ENCODE results near the gene ATP9A.
"Not testable (repeated sequence)": the region's sequence is repeated elsewhere in the genome, so short reads cannot be mapped to it uniquely, and the experiment has no call there.

The ATP9A gene

DNA sequence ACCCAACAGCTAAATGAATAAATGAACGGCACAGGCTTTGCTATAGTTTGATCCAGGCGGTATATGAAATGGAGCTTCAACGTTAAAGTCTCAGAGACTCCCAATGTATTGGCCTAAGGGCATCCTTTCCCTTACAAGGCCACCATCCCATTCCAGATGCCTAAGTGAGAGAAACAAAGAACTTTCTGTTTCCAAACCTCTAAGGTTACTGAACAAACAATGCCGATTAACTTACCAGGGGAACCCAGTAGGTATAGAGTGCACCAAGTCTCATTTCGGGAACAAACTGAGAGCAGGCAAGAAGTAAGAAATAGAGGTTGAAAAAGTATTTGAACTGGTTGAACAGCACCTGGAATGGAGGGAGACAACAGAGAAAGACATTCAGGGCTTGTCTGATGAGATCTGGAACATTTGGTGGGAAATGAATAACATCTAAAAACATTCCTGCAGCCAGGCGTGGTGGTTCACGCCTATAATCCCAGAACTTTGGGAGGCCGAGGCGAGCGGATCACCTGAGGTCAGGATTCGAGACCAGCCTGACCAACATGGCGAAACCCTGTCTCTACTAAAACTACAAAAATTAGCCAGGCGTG lies 42.5 kb downstream of the ATP9A start:
- DNase-seq = no peak

DNA sequence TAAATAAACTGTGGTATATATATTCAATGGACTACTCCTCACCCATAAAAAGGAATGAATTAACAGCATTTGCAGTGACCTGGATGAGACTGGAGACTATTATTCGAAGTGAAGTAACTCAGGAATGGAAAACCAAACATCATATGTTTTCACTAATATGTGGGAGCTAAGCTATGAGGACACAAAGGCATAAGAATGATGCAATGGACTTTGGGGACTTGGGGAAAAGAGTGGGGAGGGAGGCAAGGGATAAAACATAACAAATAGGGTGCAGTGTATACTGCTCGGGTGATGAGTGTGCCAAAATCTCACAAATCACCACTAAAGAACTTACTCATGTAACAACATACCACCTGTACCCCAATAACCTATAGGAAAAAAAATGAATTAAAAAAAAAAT lies 45.2 kb downstream of the ATP9A start:
- not testable (repeated sequence) for DNase-seq

DNA sequence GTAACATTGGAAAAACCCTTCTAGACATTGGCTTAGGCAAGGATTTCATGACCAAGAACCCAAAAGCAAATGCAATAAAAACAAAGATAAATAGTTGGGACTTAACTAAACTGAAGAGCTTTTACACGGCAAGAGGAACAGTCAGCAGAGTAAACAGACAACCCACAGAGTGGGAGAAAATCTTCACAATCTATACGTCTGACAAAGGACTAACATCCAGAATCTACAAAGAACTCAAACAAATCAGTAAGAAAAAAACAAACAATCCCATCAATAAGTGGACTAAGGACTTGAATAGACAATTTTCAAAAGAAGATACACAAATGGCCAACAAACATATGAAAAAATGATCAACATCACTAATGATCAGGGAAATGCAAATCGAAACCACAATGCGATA lies 45.9 kb downstream of the ATP9A start:
- DNase-seq = not testable (repeated sequence)

DNA sequence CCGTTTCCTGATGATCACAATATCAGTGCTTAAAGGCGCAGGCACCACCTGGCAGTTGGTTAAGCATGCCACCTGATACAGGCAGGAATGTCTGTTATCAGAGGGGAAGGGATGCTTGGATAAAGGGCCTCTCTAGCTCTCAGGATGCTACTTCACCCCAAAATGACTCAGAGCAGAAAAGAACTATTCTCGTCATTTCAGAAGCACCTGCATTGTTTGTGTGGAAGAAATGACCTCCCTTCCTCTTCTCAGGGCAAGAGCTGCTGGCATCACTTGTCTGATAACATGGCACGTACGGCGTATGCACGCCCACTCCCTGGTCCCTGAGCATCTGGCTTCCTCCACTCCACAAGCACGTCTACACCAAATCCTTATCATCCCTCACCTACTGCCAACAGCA lies 47.3 kb downstream of the ATP9A start:
- no peak for DNase-seq

DNA sequence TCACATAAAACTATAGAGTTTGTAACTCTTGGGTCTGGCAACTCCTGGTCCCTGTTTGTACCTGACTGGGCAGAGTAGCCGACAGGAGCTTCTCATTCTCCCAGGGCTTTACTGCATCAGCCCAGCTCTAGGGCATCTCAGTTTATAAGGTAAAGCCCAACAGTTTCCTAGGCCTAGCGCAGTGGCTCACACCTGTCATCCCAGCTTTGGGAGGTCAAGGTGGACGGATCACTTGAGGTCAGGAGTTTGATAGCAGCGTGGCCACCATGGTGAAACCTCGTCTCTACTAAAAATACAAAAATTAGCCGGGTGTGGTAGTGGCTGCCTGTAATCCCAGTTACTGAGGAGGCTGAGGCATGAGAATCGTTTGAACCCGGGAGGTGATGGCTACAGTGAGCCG lies 47.8 kb downstream of the ATP9A start:
- no peak for DNase-seq

DNA sequence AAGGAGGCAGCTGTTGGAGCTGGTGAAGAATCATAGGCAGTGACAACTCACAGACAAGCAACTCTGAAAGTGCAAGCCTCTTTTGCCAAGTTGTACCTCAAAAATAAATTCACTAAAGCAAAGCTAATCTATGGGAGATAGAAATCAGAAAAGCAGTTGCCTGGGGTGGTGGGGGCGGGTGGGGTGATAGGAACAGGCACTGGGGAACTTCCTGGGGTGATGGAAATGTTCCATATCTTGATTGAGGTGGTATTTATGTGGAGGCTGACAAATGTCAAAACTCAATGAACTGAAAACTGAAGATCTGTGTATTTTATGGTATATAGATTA lies 52.4 kb downstream of the ATP9A start:
- DNase-seq = no peak

DNA sequence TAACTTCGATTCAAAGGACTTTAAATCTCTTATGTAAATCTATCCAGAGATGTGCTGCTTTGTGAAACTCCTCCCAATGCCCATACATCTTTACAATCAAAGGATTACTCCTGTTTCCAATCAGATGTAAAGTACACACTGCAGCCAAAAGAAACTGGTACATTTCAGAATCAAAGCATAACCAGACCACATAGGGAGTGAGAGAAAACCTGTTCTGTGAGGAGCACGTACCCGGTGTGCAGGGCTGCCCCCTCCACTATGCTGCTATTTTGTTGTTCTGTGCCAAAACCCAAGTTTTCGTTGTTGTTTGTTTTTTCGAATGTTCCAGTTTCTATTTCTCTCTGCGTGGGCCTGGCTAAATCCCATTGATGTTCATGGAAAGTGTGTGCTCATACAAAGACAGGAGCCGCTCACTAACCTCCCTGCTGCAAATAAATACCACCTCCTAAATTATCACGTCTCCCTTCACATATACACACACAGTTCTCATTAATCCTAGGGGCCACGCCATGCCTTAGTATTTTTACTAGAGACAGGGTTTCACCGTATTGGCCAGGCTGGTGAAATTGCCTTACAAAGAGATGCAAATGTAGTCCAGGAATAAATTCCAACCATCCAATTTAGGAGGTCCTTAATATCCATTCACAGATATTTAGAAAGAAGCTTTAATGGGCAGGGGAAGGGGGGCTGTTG lies 52.9 kb downstream of the ATP9A start:
- DNase-seq = no peak

DNA sequence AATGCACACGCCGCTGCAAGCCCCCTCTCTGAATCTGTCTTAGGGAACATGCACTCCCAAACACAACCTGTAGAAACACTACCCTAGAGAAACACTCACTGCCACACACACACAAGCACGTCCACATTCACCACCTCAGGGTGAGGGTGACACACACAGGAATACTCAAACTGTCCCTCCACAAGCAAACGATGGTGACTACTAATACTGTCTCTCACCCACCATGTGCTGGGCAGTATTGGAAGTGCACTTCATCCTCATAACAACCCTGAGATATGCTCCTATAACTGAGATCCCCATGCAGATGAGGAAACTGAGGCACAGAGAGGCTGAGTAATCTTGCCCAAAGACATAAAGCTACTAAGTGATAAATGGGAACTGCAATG lies 55.0 kb downstream of the ATP9A start:
- no peak for DNase-seq

DNA sequence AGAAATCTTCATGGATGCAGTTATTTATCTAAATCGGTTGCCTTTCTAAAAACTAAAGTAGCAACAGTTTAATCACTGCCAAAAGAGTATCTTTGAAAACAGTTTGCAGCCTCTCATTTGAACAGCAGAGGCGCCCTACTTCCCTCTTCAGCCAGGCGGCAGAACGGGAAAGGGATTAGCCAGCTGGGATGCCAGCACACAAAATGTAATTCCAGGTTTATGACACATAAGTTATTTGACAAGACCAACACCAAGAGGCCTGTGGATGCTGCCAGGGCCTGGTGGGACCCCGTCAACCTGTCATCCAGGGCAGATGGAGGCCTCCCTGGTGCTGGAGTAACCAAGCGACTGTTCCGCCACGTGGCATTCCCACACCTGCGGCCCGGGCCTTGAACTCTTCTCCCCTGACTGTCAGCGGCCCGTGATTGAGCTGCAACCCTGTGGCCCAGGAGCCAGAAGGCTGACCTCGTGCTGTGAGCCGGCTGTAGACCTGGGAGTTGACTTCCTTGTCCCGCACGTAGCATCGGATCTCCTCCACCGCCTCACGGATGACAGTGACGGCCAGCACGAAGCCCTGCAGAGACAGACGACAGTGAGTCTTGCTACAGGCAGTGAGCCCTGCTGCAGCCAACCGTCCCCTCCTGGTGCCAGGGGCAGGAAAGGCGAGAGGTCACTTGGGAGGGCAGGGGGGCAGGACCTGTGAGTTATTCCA lies 55.5 kb downstream of the ATP9A start:
- DNase-seq = no peak

DNA sequence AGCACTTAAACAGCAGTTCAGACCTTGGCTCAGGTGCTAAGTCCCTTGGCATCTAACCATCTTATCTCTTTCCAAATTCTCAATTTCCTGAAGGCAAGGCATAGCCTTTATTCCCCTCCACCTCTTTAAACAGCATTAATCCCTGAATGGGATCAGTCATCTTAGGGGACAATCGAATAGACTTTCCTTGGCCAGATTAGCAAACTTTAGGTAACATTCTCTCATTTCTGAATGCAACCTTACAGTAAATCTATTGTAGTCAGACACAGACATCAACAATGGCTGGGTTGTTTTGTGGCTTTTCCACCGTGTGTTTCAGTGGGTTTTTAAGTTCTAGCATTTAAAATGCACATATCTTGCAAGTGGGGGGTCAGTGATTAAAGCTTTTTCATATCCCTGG lies 56.8 kb downstream of the ATP9A start:
- DNase-seq = no peak

DNA sequence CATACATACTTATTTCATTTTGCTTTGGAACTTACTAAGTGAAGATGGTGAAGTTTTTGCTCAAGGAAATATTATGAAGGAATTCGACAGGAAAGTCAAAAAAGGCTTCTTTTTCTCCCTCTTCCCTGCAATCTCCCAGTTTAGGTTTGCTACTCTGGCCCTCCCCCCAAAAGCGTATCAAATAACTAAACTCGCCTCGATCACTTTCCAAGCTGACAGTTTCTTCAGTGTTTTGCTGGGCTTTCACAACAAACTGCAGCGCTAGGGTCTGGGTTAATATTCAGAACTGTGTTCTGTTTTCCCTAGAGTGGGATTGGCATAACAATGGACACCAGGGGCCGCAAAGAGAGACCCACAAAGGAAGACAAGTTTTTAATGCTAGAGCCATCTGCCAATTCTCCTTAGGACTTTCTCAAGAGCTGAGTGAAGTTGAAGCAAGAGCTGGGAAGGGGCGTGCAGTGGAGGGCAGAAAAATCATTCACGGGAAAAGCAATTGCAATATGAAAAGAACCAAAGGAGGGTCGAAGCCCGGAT lies 57.8 kb downstream of the ATP9A start:
- no peak for DNase-seq

DNA sequence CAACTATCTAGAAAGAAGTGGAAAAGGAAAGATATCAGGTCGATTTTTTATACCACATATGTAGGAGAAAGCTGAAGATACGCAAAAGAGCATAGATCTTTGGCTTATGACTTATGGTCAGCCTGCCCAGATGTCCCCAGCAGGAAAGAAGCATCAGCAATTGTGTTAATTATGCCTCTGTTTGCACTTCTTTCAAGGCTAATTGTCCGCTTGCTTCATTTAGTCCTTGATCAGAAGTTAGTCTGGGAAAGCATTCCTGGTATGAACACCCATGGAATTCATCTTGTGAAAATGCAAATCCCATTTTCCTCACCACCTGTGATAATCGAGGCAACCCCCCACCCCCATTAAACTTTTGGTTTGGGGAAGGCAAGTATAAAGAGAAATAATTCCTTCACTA lies 62.8 kb downstream of the ATP9A start:
- DNase-seq = no peak

DNA sequence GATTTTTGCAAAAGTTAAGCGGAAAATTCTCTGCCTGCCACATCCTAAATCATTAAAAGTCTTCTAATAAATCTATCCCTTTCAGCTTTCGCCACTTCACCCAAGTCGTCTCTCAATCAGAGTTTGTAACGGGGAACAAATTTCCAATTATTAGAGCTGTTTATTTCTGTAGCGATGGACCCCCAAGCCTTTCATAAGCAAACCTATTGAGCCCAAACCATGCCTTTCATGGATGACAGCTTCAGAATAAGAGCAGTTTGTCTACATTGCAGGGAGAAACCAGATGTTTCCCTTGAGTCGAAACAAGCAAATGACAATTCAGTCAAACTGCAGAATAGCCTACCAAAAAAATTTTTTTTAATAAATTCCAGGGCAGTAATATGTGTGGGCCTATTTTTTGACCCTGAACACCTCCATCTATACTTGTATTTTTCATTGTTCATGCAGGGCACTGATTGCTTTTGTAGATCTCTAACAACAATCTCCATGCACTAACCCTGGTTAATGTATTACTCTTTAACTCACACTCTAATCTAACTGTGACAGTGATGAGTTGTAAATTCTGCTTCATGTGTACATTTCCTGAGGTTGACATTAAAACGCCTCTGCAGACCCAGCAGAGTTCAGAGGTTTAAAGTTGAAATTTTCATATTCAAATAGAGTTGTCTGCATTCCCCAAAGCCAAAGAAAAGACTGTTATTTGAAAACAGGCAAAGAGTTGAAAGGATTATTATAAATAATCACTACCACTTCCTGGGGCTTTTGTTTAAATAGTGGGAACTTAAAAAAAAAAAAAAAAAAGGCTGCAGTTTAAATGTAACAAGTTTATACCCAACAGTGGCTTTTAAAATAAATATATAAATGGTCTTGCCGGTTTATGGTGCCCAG lies 64.5 kb downstream of the ATP9A start:
- DNase-seq = no peak

DNA sequence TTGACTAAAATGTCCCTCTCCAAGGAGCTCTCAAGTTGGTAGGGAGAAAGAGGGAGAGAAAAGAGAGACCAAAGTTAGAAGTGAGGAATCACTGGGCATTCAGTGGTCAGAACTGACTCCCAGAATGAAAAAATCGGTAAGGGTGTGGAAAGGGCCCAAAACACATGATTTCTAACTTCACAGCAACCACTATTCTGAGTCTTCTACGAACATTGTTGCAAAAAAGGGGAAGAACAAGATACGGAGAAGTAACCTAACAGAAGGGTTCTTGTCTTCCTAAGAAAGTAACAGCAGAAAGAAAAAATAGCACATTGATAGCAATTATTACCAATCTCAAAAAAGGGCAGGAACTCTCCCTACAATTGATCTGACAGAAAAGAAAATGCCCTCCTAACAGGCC lies 65.6 kb downstream of the ATP9A start:
- DNase-seq = no peak

DNA sequence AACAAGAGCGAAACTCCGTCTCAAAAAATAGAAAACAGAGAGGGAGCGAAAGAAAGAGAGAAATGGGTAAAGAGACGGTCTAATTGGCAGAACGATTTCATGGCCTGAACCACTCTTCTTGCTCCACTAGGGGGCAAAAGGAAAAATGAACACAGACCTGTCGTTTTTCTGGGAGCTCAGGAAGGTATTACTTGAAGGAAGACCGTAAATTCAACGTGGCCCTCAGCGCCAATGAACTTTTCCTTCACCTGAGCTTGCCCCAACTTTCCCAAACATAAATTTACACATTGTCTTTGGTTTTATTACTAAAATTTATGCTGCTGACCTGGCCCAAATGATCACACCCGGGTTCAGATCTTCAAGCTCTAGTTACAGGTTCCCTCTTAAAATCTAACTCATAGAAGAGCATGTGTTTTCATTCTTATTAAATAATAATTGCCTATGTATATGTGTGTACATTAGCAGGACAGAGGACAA lies 67.3 kb downstream of the ATP9A start:
- DNase-seq = no peak

DNA sequence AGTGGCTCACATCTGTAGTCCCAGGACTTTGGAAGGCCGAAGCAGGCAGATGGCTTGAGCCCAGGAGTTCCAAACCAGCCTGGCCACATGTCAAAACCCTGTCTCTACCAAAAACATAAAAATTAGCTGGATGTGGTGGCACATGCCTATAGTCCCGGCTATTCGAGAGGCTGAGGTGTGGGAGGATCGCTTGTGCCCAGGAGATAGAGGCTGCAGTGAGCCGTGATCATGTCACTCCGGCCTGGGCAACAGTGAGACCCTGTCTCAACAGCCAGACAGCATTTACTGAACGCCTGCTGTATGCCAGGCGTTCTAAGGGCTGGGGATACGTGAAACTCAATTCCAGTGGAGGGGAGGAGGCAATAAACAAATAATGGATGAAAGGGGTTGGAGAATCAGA lies 69.9 kb downstream of the ATP9A start:
- no peak for DNase-seq

DNA sequence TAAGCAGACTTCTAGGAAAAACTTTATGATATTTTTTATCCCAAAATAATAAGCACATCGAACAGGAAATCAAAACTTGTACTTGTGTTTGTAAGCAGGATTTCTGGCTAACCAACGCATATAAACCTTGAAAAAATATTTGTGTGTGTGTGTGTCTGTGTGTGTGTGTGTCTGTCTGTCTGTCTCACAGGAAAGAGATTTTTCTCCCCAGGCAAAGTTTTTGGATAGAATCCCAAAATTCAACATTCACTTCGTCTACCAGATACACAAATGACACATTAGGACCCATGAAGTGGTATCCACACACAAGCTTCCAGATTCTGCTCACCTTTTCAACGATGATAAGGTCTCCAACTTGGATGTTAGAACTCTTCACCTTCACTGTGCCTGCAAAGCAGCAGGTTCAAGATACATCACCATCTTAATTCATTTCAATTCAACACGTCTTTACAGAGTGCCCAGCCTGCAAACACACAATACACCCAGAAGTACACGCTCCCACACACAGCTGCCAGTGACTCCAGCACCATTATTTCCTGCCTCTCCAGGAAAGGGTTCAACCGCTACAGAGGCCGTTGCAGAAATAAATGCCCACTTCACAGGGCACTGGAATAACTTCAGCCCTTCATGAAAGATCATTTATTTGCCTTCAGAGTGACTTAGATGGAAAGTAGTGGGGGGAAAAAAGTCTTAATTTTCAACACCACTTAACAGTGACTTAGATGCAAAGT lies 70.9 kb downstream of the ATP9A start:
- DNase-seq = no peak

DNA sequence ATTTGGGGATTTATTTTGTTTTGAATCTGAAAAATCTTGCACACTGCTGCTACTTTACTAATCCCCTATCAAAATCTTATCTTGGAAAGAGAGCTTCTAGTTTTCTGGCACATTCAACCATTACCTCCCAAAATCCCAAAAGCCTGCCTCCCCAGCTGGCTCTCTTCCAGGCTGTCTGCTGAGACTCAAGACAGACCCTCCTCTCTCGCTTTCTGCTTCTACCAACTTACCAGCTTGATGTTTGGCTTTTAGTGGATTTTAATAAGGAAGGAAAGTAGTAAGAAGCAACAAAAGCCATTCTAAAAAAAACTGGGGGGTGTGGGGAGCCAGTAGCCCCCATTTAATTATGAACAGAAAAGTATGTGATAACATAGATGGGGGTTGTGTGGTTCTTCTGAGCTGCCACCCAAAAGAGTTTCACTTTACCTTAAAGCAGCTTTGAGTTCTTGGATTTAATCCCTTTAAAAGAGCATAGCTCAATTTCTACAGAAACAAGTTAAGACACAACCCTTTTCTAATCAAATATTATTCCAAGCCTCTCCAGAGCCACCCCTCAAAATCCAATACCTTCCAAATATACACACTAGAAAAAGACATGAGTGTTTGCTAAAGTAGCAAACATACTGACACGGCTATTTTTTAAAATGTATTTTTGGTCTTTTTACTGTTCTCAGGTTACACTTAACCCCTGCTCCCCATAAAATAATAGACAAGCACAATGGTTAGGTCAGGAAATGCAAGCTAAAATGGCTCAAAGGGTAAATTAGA lies 71.7 kb downstream of the ATP9A start:
- DNase-seq = no peak

DNA sequence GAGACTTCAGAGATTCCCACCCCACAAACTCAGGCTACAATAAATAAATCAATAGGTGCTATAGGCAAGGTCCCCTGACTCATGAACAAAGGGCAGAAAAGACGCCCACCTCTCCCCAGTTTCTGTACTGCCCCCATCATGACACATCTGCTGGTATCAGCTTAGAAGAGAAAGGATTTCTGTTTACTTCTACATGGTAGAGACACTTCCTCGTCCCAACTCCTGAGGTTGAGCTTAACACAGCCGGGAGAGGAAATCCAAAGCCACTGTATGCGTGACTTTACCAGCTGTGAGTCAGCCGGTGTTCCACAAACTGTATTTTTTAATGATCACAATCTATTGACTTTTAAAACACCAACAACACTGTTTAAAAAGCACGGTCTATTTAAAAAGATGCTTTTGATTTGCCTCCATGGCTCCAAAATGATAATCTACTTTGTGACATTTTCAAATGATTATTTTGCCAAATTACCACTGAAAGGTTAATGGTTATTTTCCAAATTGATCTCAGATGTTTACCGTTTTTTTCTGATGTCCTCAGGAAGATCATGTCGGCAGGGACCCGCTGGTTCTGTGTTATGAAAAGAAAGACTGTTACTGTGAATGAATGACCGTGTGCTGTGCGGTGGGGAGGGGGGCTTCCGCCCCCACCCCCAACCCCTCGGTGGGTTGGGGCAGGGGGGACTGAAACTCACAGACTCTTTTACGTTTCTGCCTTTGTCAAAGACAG lies 72.5 kb downstream of the ATP9A start:
- DNase-seq = no peak

DNA sequence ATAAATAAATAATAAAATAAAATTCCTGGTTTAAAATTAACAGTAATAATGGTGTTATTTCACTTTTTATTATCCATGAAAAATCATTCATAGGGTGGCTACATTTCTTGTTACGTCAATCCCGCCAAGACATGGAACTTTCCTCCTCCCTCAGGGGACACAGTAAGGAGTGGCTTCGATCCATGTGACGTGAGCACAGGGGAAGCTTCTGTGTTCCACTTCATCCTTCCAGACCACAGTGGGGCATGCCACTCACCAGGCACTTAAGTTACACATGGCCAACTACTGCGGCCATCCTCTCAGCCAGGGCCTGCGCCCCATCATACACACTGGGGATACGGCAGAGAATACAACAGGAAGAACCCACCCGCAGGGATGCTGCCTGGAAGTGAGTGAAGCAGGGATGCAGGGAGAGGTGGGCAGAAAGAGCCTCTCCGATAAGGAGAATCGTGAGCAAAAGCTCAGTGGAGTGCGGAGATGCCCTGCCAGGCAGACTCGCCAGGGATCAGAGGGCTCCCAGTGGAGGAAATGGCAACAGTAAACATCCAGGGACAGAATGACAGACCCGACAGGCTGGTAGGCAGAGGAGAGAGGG lies 75.3 kb downstream of the ATP9A start:
- no peak for DNase-seq

DNA sequence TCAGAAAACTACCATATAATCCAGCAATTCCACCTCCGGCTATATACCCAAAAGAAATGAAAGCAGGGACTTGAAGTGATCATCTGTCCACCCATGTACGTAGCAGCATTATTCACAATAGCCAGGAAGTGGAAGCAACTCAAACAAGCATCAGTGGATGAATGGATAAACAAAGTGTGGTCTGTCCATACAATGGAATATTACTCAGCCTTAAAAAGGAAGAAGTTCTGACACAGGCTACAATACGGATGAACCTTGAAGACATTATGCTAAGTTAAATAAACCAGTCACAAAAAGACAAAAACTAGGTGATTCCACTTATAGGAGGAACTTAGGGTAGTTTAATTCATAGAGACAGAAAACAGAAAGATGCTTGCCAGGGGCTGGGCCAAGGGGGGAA lies 76.5 kb downstream of the ATP9A start:
- no peak for DNase-seq

Data from stimulated activated CD4-positive, alpha-beta T cell treated with anti-CD3 and anti-CD28 coated beads, Interleukin-2, amount 100 ng/mL, for 48 hours (primary cell).